Stimulated activated CD4-positive, alpha-beta T cell treated with anti-CD3 and anti-CD28 coated beads, Interleukin-4, amount 100 ng/mL, for 24 hours (primary cell): Measurements from ENCODE around the gene TMEM182.

Source experiments
- DNase-seq: peaks from one replicate; pipeline ENCODE4 v3.0.0-alpha.2; 2020

TMEM182 gene

DNA sequence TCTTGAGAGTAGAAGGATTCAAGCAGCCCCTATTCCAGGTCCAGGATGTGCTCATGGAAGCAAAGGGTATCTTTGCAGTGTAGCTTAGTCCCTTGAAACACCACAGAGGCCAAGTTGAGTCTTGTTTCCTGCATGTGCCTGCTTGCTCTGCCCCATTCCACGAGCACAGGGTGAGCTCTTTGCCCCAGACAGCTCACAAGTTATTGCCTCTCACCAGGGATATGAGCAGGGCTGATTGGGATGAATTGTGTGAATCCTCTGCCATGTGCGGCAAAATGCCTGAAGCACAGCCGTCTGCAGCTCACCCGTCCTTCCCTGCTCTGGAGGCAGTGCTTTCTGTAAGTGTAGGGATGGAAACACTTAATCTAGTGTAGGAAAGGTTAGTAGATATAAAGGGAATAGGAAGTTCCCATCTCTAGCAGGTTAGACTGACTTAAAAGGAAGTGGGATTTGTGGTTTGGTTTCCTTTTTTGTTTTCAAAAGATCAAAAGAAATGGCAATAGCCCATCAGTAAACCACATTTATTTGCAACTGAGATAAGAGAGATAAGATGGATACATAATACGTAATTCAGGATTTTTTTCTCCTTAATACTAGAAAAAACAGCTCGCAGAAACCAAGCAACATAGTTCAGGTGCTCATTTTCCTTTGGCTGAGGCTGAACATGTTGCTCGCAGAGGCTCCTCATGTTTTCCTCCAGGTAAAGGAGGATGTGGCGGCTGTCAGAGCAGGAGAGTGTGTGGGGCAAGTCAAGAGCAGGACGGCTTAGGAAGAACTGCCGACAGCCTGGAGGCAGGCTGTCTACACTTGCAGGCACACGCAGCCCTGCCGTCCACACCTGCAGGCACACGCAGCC, 41.4 kb downstream of the TMEM182 start:
- no peak for DNase-seq

- DNase-seq: no peak
Measured at GRCh38 chr2:102803897-102804217, 42.0 kb downstream of the TMEM182 start.

GRCh38 chr2:102806250-102806837, 44.5 kb downstream of the TMEM182 start:
- peak; percentile 37 for DNase-seq

- no peak for DNase-seq
Measured at GRCh38 chr2:102809291-102810189, 47.7 kb downstream of the TMEM182 start.

DNA sequence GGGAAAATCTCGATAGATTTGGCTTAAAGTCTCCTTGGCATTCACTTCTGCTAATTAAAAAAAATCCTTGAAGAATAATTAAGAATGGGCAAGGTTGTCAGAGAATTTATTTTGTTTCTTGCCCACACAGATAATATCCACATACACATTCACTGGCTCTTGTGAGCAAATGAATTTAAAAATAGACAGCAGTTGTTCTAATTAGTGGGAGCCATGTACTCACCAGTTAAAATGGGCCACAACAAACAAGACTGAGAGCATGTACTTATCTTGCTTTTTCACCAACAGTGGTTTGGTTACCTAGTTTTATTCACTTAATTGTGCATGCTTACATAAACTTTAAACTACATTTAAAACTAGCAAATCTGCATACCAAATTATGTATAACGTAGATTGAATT, 53.5 kb downstream of the TMEM182 start:
- DNase-seq: no peak

- DNase-seq: no peak
Measured at GRCh38 chr2:102826904-102827303, 65.1 kb downstream of the TMEM182 start.

DNA sequence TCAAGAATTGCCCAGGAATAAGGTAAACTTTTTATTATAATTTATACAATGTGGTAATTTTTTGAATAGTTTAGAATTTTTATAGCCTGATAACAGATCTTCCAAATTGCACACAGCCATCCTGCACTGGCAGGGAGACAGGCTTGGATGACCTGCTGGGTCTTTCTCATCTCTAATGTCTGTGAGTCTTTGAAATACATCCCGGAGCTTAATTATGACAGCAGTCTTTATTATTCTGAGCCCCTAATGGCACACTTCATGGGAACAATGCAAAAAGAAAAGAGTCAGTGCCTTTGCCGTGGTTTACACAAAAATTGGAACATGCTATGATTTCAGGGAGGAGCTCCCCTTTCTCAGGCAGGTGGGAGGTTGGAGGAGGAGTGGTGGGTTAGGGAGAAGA, 71.0 kb downstream of the TMEM182 start:
- no peak for DNase-seq

- DNase-seq: no peak
Measured at GRCh38 chr2:102834523-102835273, 72.9 kb downstream of the TMEM182 start.

- DNase-seq: no peak
Measured at GRCh38 chr2:102837626-102838198, 75.9 kb downstream of the TMEM182 start.

GRCh38 chr2:102839668-102840388, 78.0 kb downstream of the TMEM182 start:
- peak; percentile 39 for DNase-seq

GRCh38 chr2:102841107-102841840, 79.4 kb downstream of the TMEM182 start:
- DNase-seq: peak; percentile 19

DNA sequence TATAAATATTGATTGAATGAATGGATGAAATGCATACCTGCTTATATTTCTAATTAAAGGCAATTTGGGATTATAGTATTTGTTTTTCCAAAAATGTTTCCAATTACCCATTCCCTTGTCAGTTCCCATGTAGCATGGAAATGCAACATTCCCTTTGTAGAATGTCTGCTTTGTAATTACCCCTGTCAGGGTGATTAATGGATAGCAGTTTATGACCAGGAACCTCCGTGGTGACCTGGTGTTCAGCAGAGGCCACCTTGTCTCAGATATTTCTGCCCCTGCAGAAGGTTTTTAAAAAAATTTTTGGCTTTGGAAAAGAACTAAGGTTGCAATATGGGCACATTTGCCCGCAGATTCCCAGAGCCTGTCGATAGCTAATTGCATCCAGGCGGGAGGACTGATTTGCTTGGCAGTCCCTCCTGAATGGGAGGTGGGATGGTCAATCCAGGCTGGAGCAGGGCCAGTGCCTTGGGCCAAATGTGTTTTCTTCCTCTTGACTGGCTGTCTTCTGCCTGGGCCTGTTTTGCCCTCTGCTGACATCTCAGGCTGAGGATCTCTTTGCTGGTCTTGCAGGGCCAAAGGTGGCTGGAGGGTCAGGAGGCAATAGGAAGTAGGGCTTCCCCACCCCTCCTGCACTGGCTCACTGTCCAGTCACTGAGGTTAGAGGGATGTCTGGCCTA, 82.1 kb downstream of the TMEM182 start:
- no peak for DNase-seq

DNA sequence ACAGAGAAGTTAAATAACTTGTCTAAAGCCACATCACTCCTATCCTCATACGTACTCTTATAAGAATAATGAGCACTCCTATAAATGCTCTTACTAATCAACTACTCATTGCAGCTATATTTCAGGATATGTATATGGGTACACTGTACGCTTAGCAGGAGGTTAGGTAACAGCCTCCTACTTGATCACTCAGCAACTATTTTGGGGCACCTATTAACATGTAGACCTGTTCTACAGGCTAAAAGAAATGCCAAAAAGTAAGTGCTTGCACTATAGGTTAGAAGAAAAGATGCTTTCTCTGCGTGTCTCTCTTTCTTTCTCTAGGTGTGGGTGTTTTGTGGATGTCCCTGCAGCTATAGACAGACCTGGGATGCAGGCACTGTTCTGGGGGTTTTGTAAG, 83.1 kb downstream of the TMEM182 start:
- DNase-seq: no peak

GRCh38 chr2:102848366-102848839, 86.6 kb downstream of the TMEM182 start:
- DNase-seq: no peak

- no peak for DNase-seq
Measured at GRCh38 chr2:102850888-102851287, 89.1 kb downstream of the TMEM182 start.

DNA sequence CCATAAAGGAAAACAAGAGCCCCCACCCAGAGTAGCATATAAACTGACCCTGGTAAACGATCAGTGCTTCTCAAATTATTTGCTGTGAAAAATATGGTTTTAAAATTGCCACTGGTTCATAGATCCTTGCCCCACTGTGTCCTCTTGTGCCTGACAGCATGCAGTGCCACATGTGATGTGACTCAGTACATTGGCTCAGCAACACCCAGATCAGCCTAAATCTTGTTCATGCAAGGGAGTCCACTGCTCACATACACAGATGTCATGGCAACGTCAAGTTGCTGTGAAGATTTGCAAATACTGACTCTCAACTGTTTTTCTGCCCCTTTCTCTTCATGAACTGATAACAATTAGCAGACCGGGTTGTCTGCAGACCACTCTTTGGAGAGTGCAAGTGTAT, 91.0 kb downstream of the TMEM182 start:
- no peak for DNase-seq
